Measurements from ENCODE around the gene GPR39. TPM values are rescaled to one million over a fixed set of nuclear protein-coding genes. Genes with fewer than 3 reads are reported as not detected.

Gene GPR39
- total RNA-seq, 2 experiments from 2014 or later: not detected

GRCh38 chr2:132604561-132604960 lies 188.0 kb downstream of the GPR39 start:
- Mint-ChIP-seq H3K27ac (no peak overlapping the region), H3K27me3 (peaks cover 2% of the 10 kb centered on the region), H3K36me3 (no peaks in the 10 kb centered on the region), H3K4me1 (no peaks in the 10 kb centered on the region), H3K9me3 (no peaks in the 10 kb centered on the region), H3K4me3 (no peak overlapping the region)
- DNase-seq (no peak), ATAC-seq (ENCODE audit: low read depth) (no peak)
- POLR2A ChIA-PET: no interaction called here

GRCh38 chr2:132605236-132606180 lies 188.9 kb downstream of the GPR39 start:
- no peak for ATAC-seq (ENCODE audit: low read depth)
- Mint-ChIP-seq H3K9me3 (no peaks in the 10 kb centered on the region), H3K27ac (no peak overlapping the region), H3K27me3 (peaks cover 2% of the 10 kb centered on the region), H3K4me1 (no peaks in the 10 kb centered on the region), H3K4me3 (no peak overlapping the region), H3K36me3 (no peaks in the 10 kb centered on the region)
- DNase-seq: no peak
- POLR2A ChIA-PET: no interaction called here

GRCh38 chr2:132606649-132607048 lies 190.0 kb downstream of the GPR39 start:
- ATAC-seq (ENCODE audit: low read depth) (no peak), DNase-seq (no peak)
- Mint-ChIP-seq H3K27ac (no peak overlapping the region), H3K36me3 (no peaks in the 10 kb centered on the region), H3K4me3 (no peak overlapping the region), H3K4me1 (no peaks in the 10 kb centered on the region), H3K9me3 (no peaks in the 10 kb centered on the region), H3K27me3 (no peaks in the 10 kb centered on the region)
- POLR2A ChIA-PET: no interaction called here

GRCh38 chr2:132607426-132608090 lies 191.0 kb downstream of the GPR39 start:
- H3K36me3 Mint-ChIP-seq: no peaks in the 10 kb centered on the region
- no peak overlapping the region for H3K4me3 Mint-ChIP-seq
- DNase-seq (no peak), ATAC-seq (ENCODE audit: low read depth) (no peak)
- no peaks in the 10 kb centered on the region for H3K9me3 Mint-ChIP-seq
- H3K27me3 Mint-ChIP-seq: no peaks in the 10 kb centered on the region
- H3K4me1 Mint-ChIP-seq: no peaks in the 10 kb centered on the region
- H3K27ac Mint-ChIP-seq: no peak overlapping the region
- POLR2A ChIA-PET: no interaction called here

- H3K4me3 Mint-ChIP-seq: no peak overlapping the region
- H3K9me3 Mint-ChIP-seq: no peaks in the 10 kb centered on the region
- no peaks in the 10 kb centered on the region for H3K27me3 Mint-ChIP-seq
- no peaks in the 10 kb centered on the region for H3K4me1 Mint-ChIP-seq
- H3K36me3 Mint-ChIP-seq: no peaks in the 10 kb centered on the region
- no peak for ATAC-seq (ENCODE audit: low read depth)
- POLR2A ChIA-PET: no interaction called here
- no peak for DNase-seq
- H3K27ac Mint-ChIP-seq: no peak overlapping the region
Observed at GRCh38 chr2:132608311-132608710, 191.7 kb downstream of the GPR39 start.

- no peaks in the 10 kb centered on the region for H3K36me3 Mint-ChIP-seq
Observed at GRCh38 chr2:132609101-132609890, 192.7 kb downstream of the GPR39 start.

GRCh38 chr2:132611719-132612118 lies 195.1 kb downstream of the GPR39 start:
- Mint-ChIP-seq H3K36me3 (no peaks in the 10 kb centered on the region), H3K4me1 (no peaks in the 10 kb centered on the region), H3K27me3 (no peaks in the 10 kb centered on the region), H3K4me3 (no peak overlapping the region), H3K27ac (no peak overlapping the region), H3K9me3 (no peaks in the 10 kb centered on the region)
- ATAC-seq (ENCODE audit: low read depth) (no peak), DNase-seq (no peak)
- POLR2A ChIA-PET: interaction anchor here (0.6 to 0.7 kb wide), 2 partner anchors 23 to 367 kb away, joined by 3 to 4 read pairs; no protein-coding TSS in a partner anchor

More at GRCh38 chr2:132609101-132609890, 192.7 kb downstream of the GPR39 start:
- ATAC-seq (ENCODE audit: low read depth): no peak
- Mint-ChIP-seq H3K27ac (no peak overlapping the region), H3K4me3 (no peak overlapping the region), H3K9me3 (no peaks in the 10 kb centered on the region), H3K27me3 (no peaks in the 10 kb centered on the region), H3K4me1 (no peaks in the 10 kb centered on the region)
- POLR2A ChIA-PET: no interaction called here
- no peak for DNase-seq

GRCh38 chr2:132615329-132616085 lies 198.9 kb downstream of the GPR39 start:
- Mint-ChIP-seq H3K27me3 (no peaks in the 10 kb centered on the region), H3K4me1 (no peaks in the 10 kb centered on the region), H3K36me3 (no peaks in the 10 kb centered on the region), H3K4me3 (no peak overlapping the region), H3K9me3 (peaks cover 1% of the 10 kb centered on the region), H3K27ac (no peak overlapping the region)
- DNase-seq (no peak), ATAC-seq (ENCODE audit: low read depth) (no peak)
- POLR2A ChIA-PET: no interaction called here

GRCh38 chr2:132617989-132618388 lies 201.4 kb downstream of the GPR39 start:
- DNase-seq: no peak
- Mint-ChIP-seq H3K27me3 (no peaks in the 10 kb centered on the region), H3K4me3 (no peak overlapping the region), H3K27ac (no peak overlapping the region), H3K9me3 (peaks cover 1% of the 10 kb centered on the region), H3K4me1 (no peaks in the 10 kb centered on the region), H3K36me3 (no peaks in the 10 kb centered on the region)
- POLR2A ChIA-PET: no interaction called here
- ATAC-seq (ENCODE audit: low read depth): no peak

- Mint-ChIP-seq H3K27ac (no peak overlapping the region), H3K4me3 (no peak overlapping the region), H3K36me3 (no peaks in the 10 kb centered on the region), H3K4me1 (no peaks in the 10 kb centered on the region), H3K9me3 (peaks cover 1% of the 10 kb centered on the region), H3K27me3 (no peaks in the 10 kb centered on the region)
- DNase-seq: no peak
- POLR2A ChIA-PET: no interaction called here
- ATAC-seq (ENCODE audit: low read depth): no peak
Observed at GRCh38 chr2:132618734-132619133, 202.1 kb downstream of the GPR39 start.

GRCh38 chr2:132620115-132620514 lies 203.5 kb downstream of the GPR39 start:
- Mint-ChIP-seq H3K27ac (no peak overlapping the region), H3K4me1 (no peaks in the 10 kb centered on the region), H3K27me3 (no peaks in the 10 kb centered on the region), H3K4me3 (no peak overlapping the region), H3K9me3 (peaks cover 1% of the 10 kb centered on the region), H3K36me3 (no peaks in the 10 kb centered on the region)
- ATAC-seq (ENCODE audit: low read depth) (no peak), DNase-seq (no peak)
- POLR2A ChIA-PET: no interaction called here

GRCh38 chr2:132621131-132621875 lies 204.7 kb downstream of the GPR39 start:
- no peak for DNase-seq
- Mint-ChIP-seq H3K9me3 (peaks cover 1% of the 10 kb centered on the region), H3K27ac (no peak overlapping the region), H3K4me1 (no peaks in the 10 kb centered on the region), H3K4me3 (no peak overlapping the region), H3K27me3 (no peaks in the 10 kb centered on the region), H3K36me3 (no peaks in the 10 kb centered on the region)
- no peak for ATAC-seq (ENCODE audit: low read depth)
- POLR2A ChIA-PET: no interaction called here

Measured in activated naive CD8-positive, alpha-beta T cell treated with anti-CD3 and anti-CD28 coated beads, Interleukin-2, amount 10 ng/mL, durations not matched to agents 7 days and 5 days (primary cell).